Measurements from ENCODE around the gene FARS2. TPM values are rescaled to one million over a fixed set of nuclear protein-coding genes. Genes with fewer than 3 reads are reported as not detected.

Gene FARS2
- total RNA-seq, 5 donors from 2014 or later (not counting 1 experiment from before 2014, with no cell fraction given): 17.9 to 24.2 (median 20.3) TPM

DNA sequence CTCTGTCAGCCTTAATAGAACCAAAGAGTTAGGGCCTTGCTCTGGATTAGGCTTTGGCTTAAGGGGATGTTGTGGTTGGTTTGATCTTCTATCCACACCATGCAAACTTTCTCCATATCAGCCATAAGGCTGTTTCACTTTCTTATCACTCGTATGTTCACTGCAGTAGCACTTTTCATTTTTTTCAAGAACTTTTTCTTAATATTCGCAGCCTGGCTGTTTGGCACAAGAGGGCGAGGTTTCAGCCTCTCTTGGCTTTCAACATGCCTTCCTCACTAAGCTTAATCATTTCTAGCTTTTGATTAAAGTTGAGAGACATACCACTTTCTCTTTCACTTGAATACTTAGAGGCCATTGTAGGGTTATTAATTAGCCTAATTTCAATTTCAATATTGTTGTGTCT, 552.3 kb downstream of the FARS2 start:
- POLR2A ChIA-PET: no interaction called here
- H3K4me3 ChIP-seq (ENCODE audit: control insufficient read depth in 1 of 2, extremely low read depth in 1 of 2, low read length in 1 of 2): no peak overlapping the region
- peaks cover 2 to 27% of the 10 kb centered on the region in 2 experiments for H3K4me1 ChIP-seq (ENCODE audit: control insufficient read depth in 1 of 2, extremely low read depth in 1 of 2, insufficient read depth in 2 of 2, low read length in 2 of 2)
- H3K27ac ChIP-seq (ENCODE audit: low read length): peak overlapping the region; percentile 32
- DNase-seq (peak in 1 of 35 experiments; percentile 26), ATAC-seq (replicated peaks in 1 of 4) (peak in 2 of 4 experiments; percentile 44 to 59)
- Mint-ChIP-seq H3K9me3 (peaks cover 0 to 3% (median 0%) of the 10 kb centered on the region in 3 donors), H3K36me3 (no peaks in the 10 kb centered on the region), H3K27ac (peak overlapping the region; percentile 77 to 88), H3K4me3 (peak overlapping the region; percentile 41 to 56 (median 55)), H3K4me1 (peaks cover 30 to 32% (median 31%) of the 10 kb centered on the region in 3 donors), H3K27me3 (no peaks in the 10 kb centered on the region)
- WGBS (ENCODE audit: insufficient coverage): 0% methylated on average over 1 of the region's 3 CpGs
- H3K9me3 ChIP-seq: no peaks in the 10 kb centered on the region
- CTCF ChIA-PET: no interaction called here
- no peaks in the 10 kb centered on the region for H3K36me3 ChIP-seq (ENCODE audit: control insufficient read depth in 2 of 2, extremely low read depth in 1 of 2, insufficient read depth in 1 of 2, low read length in 1 of 2)
- H3K27me3 ChIP-seq (replicated peaks in 1 of 2; ENCODE audit: control insufficient read depth in 2 of 2, extremely low read depth in 1 of 2, insufficient read depth in 2 of 2, low read length in 1 of 2): no peaks in the 10 kb centered on the region

DNA sequence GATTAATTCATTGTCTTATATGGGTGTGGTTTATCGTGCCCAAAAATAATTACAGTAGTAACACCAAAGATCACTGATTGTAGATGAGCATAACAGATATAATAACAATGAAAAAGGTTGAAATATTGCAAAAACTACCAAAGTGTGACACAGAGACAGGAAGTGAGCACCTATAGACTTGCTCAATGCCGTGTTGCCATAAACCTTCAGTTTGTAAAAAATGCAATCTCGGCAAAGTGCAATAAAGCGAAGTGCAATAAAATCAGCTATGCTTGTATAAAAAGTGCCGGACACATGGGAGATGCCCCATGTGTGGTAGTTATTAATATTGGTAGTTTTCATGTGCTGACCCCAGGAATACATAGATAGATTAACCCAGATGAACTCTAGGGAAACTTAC, 552.8 kb downstream of the FARS2 start:
- H3K36me3 Mint-ChIP-seq: no peaks in the 10 kb centered on the region
- ATAC-seq (replicated peaks in 1 of 4) (peak in 2 of 4 experiments; percentile 17 to 43), DNase-seq (no peak)
- H3K9me3 Mint-ChIP-seq: peaks cover 0 to 3% (median 0%) of the 10 kb centered on the region in 3 donors
- 93% methylated on average over 2 of the region's 5 CpGs for WGBS (ENCODE audit: insufficient coverage)
- H3K36me3 ChIP-seq (ENCODE audit: control insufficient read depth in 2 of 2, extremely low read depth in 1 of 2, insufficient read depth in 1 of 2, low read length in 1 of 2): no peaks in the 10 kb centered on the region
- H3K27me3 ChIP-seq (replicated peaks in 1 of 2; ENCODE audit: control insufficient read depth in 2 of 2, extremely low read depth in 1 of 2, insufficient read depth in 2 of 2, low read length in 1 of 2): peaks cover 0 to 1% of the 10 kb centered on the region in 2 experiments
- peak overlapping the region; percentile 41 to 56 (median 55) for H3K4me3 Mint-ChIP-seq
- peaks cover 2 to 27% of the 10 kb centered on the region in 2 experiments for H3K4me1 ChIP-seq (ENCODE audit: control insufficient read depth in 1 of 2, extremely low read depth in 1 of 2, insufficient read depth in 2 of 2, low read length in 2 of 2)
- H3K9me3 ChIP-seq: no peaks in the 10 kb centered on the region
- POLR2A ChIA-PET: no interaction called here
- peak overlapping the region; percentile 77 to 88 for H3K27ac Mint-ChIP-seq
- H3K4me1 Mint-ChIP-seq: peaks cover 30 to 32% (median 30%) of the 10 kb centered on the region in 3 donors
- peak overlapping the region; percentile 32 for H3K27ac ChIP-seq (ENCODE audit: low read length)
- no peak overlapping the region for H3K4me3 ChIP-seq (ENCODE audit: control insufficient read depth in 1 of 2, extremely low read depth in 1 of 2, low read length in 1 of 2)
- CTCF ChIA-PET: interaction anchor here in 1 of 2 donors (0.6 kb wide), 1 partner anchor 1511 kb away, joined by 5 read pairs; no protein-coding TSS in a partner anchor
- no peaks in the 10 kb centered on the region for H3K27me3 Mint-ChIP-seq

- POLR2A ChIA-PET: no interaction called here
- 92% methylated on average over 6 of the region's 9 CpGs for WGBS (ENCODE audit: insufficient coverage)
- Histone ChIP-seq H3K27ac (ENCODE audit: low read length) (no peak overlapping the region), H3K4me3 (ENCODE audit: control insufficient read depth in 1 of 2, extremely low read depth in 1 of 2, low read length in 1 of 2) (no peak overlapping the region), H3K27me3 (replicated peaks in 1 of 2; ENCODE audit: control insufficient read depth in 2 of 2, extremely low read depth in 1 of 2, insufficient read depth in 2 of 2, low read length in 1 of 2) (peaks cover 0 to 2% of the 10 kb centered on the region in 2 experiments), H3K36me3 (ENCODE audit: control insufficient read depth in 2 of 2, extremely low read depth in 1 of 2, insufficient read depth in 1 of 2, low read length in 1 of 2) (no peaks in the 10 kb centered on the region), H3K9me3 (no peaks in the 10 kb centered on the region), H3K4me1 (ENCODE audit: control insufficient read depth in 1 of 2, extremely low read depth in 1 of 2, insufficient read depth in 2 of 2, low read length in 2 of 2) (peaks cover 2 to 20% of the 10 kb centered on the region in 2 experiments)
- Mint-ChIP-seq H3K27me3 (no peaks in the 10 kb centered on the region), H3K36me3 (no peaks in the 10 kb centered on the region), H3K4me1 (peaks cover 22 to 25% (median 24%) of the 10 kb centered on the region in 3 donors), H3K27ac (no peak overlapping the region), H3K4me3 (no peak overlapping the region), H3K9me3 (peaks cover 0 to 3% (median 0%) of the 10 kb centered on the region in 3 donors)
- CTCF ChIA-PET: no interaction called here
- DNase-seq (no peak), ATAC-seq (replicated peaks in 1 of 4) (no peak)
These were observed 553.6 kb downstream of the FARS2 start for GRCh38 chr6:5814901-5815300.

DNA sequence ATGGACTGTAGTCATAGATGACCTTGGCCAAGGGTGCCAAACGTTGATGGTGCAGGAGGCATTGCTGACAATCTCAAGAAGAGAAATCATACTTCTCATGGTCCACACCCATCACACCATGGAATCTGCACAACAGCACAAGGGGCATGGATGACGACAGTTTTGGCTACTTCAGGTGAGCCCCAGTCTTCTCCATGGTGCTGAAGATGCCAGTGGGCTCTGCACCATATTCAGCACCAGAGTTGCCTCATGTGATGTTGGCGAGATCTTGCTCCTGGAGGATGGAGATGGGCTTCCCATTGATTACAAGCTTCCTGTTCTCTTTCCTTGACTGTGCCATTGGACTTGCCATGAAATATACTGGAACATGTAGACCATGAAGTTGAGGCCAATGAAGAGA, 556.6 kb downstream of the FARS2 start:
- no peak overlapping the region for H3K4me3 ChIP-seq (ENCODE audit: control insufficient read depth in 1 of 2, extremely low read depth in 1 of 2, low read length in 1 of 2)
- ChIA-PET CTCF (no interaction called here), POLR2A (no interaction called here)
- no peaks in the 10 kb centered on the region for H3K9me3 ChIP-seq
- no peak overlapping the region for H3K27ac ChIP-seq (ENCODE audit: low read length)
- peaks cover 2 to 18% of the 10 kb centered on the region in 2 experiments for H3K4me1 ChIP-seq (ENCODE audit: control insufficient read depth in 1 of 2, extremely low read depth in 1 of 2, insufficient read depth in 2 of 2, low read length in 2 of 2)
- H3K36me3 ChIP-seq (ENCODE audit: control insufficient read depth in 2 of 2, extremely low read depth in 1 of 2, insufficient read depth in 1 of 2, low read length in 1 of 2): no peaks in the 10 kb centered on the region
- H3K36me3 Mint-ChIP-seq: peaks cover 5% of the 10 kb centered on the region
- peaks cover 17 to 19% (median 17%) of the 10 kb centered on the region in 3 donors for H3K4me1 Mint-ChIP-seq
- peaks cover 0 to 3% (median 0%) of the 10 kb centered on the region in 3 donors for H3K9me3 Mint-ChIP-seq
- peaks cover 0 to 5% of the 10 kb centered on the region in 2 experiments for H3K27me3 ChIP-seq (replicated peaks in 1 of 2; ENCODE audit: control insufficient read depth in 2 of 2, extremely low read depth in 1 of 2, insufficient read depth in 2 of 2, low read length in 1 of 2)
- WGBS (ENCODE audit: insufficient coverage): 90% methylated on average over 3 of the region's 3 CpGs
- ATAC-seq (replicated peaks in 1 of 4) (no peak), DNase-seq (no peak)
- H3K27ac Mint-ChIP-seq: no peak overlapping the region
- H3K4me3 Mint-ChIP-seq: no peak overlapping the region
- no peaks in the 10 kb centered on the region for H3K27me3 Mint-ChIP-seq

- no peak for ATAC-seq (replicated peaks in 1 of 4)
- Mint-ChIP-seq H3K4me1 (peaks cover 9 to 11% (median 11%) of the 10 kb centered on the region in 3 donors), H3K36me3 (peaks cover 5% of the 10 kb centered on the region)
These were observed 557.6 kb downstream of the FARS2 start for GRCh38 chr6:5818959-5819358.

More at GRCh38 chr6:5818959-5819358, 557.6 kb downstream of the FARS2 start:
- WGBS (ENCODE audit: insufficient coverage): 82% methylated on average over 5 of the region's 6 CpGs
- no peak for DNase-seq
- H3K9me3 ChIP-seq: no peaks in the 10 kb centered on the region
- H3K4me3 ChIP-seq (ENCODE audit: control insufficient read depth in 1 of 2, extremely low read depth in 1 of 2, low read length in 1 of 2): no peak overlapping the region
- ChIA-PET POLR2A (no interaction called here), CTCF (no interaction called here)
- Mint-ChIP-seq H3K27me3 (no peaks in the 10 kb centered on the region), H3K9me3 (no peaks in the 10 kb centered on the region), H3K4me3 (no peak overlapping the region), H3K27ac (no peak overlapping the region)
- H3K4me1 ChIP-seq (ENCODE audit: control insufficient read depth in 1 of 2, extremely low read depth in 1 of 2, insufficient read depth in 2 of 2, low read length in 2 of 2): peaks cover 1 to 14% of the 10 kb centered on the region in 2 experiments
- peaks cover 0 to 5% of the 10 kb centered on the region in 2 experiments for H3K27me3 ChIP-seq (replicated peaks in 1 of 2; ENCODE audit: control insufficient read depth in 2 of 2, extremely low read depth in 1 of 2, insufficient read depth in 2 of 2, low read length in 1 of 2)
- no peaks in the 10 kb centered on the region for H3K36me3 ChIP-seq (ENCODE audit: control insufficient read depth in 2 of 2, extremely low read depth in 1 of 2, insufficient read depth in 1 of 2, low read length in 1 of 2)
- no peak overlapping the region for H3K27ac ChIP-seq (ENCODE audit: low read length)

Other genes starting within 250 kb of the FARS2 start
- gene PPP1R3G, start 176.2 kb upstream of the FARS2 start, total RNA-seq: under 1 TPM in 2 of 5 donors, not detected in 3; 0.06 to 0.07 TPM
- gene LYRM4, start 563 bp upstream of the FARS2 start, total RNA-seq: 10 to 100 TPM; 17.7 to 25.6 (median 20.4) TPM